Prostate gland (tissue), 2 donors: ENCODE measurements around the gene SOBP. TPM values are rescaled to one million over a fixed set of nuclear protein-coding genes. Genes with fewer than 3 reads are reported as not detected.

Source experiments
- DNase-seq: peaks from one replicate; pipeline ENCODE4 v3.0.0-alpha.2; 2019; ENCODE audit warnings: low spot score
- H3K27ac ChIP-seq, 2 donors: fragments of 200-600 bp; sonication (generic); 2 replicates each; pipeline ENCODE4 v1.5.1; 2017 to 2019
- H3K27me3 ChIP-seq: fragments of 200-600 bp; sonication (generic); replicated peaks from 2 replicates; pipeline ENCODE4 v1.5.1; 2019; ENCODE audit not compliant: insufficient read depth
- H3K36me3 ChIP-seq, 2 donors: fragments of 200-600 bp; sonication (generic); 1 replicate in 1 of 2; 2 replicates in 1 of 2; pipeline versions ENCODE4 v1.5.1 to v1.8.1; 2017 to 2019
- H3K4me1 ChIP-seq: fragments of 200-600 bp; sonication (generic); replicated peaks from 2 replicates; pipeline ENCODE4 v1.5.1; 2019
- H3K4me3 ChIP-seq, 2 donors: fragments of 200-600 bp; sonication (generic); 2 replicates each; pipeline ENCODE4 v1.5.1; 2017 to 2019
- H3K9me3 ChIP-seq: fragments of 200-600 bp; sonication (generic); 2 replicates; pipeline ENCODE4 v1.5.1; 2017
- CTCF ChIP-seq, 4 experiments: fragments of 200-600 bp in 2 of 4; fragments of 450-650 bp in 2 of 4; sonication (generic) in 2 of 4; IDR thresholded peaks; 1 replicate in 3 of 4; 2 replicates in 1 of 4; pipeline ENCODE4 v1.5.1; 2016 to 2019; ENCODE audit warnings: antibody characterized with exemption in 4 of 4, mild to moderate bottlenecking in 2 of 4, moderate library complexity in 2 of 4
- POLR2A ChIP-seq: fragments of 450-650 bp; IDR thresholded peaks from one replicate; pipeline ENCODE4 v1.6.1; 2016; ENCODE audit warnings: antibody characterized with exemption, mild to moderate bottlenecking
- POLR2AphosphoS5 ChIP-seq: sonication (generic); formaldehyde crosslinking; IDR thresholded peaks from one replicate; pipeline ENCODE4 v1.6.1; 2017; ENCODE audit warnings: antibody characterized with exemption
- WGBS: methylation state at CpG from one replicate; pipeline ENCODE4 v1.1.5; 2018; 5-methylcytosine and 5-hydroxymethylcytosine counted together
- intact Hi-C: fragments of 100-400 bp; cut with DNase I; formaldehyde crosslinking; loops from one replicate; pipeline ENCODE4 v1.14.2; 2022
- total RNA-seq, 2 donors: library from RNA; depleted of rRNA; stranded (reverse); fragments of >200 nt; gene quantifications; one replicate each; pipeline ENCODE4 v1.1.0, GENCODE V29; 2016

SOBP gene
- total RNA-seq, 2 donors from 2014 or later, result 15.8 to 23.3 TPM

- intact Hi-C loops, result no loop called here
- no peak for DNase-seq
- TF ChIP-seq CTCF (IDR thresholded peaks at IDR 0.05), result no peak
- no peak for TF ChIP-seq POLR2A
- TF ChIP-seq POLR2AphosphoS5, result no peak
- Histone ChIP-seq H3K9me3 (no peaks in the 10 kb centered on the region), H3K4me1 (no peaks in the 10 kb centered on the region), H3K36me3 (no peaks in the 10 kb centered on the region), H3K27me3 (no peaks in the 10 kb centered on the region), H3K4me3 (no peak overlapping the region), H3K27ac (no peak overlapping the region)
- 80% methylated on average over 14 of the region's 14 CpGs for WGBS
Observed at GRCh38 chr6:107641500-107641941, 151.6 kb downstream of the SOBP start.

GRCh38 chr6:107642095-107642860, 152.4 kb downstream of the SOBP start:
- Histone ChIP-seq H3K4me3 (no peak overlapping the region), H3K4me1 (no peaks in the 10 kb centered on the region), H3K36me3 (no peaks in the 10 kb centered on the region), H3K27me3 (no peaks in the 10 kb centered on the region), H3K9me3 (no peaks in the 10 kb centered on the region), H3K27ac (no peak overlapping the region)
- intact Hi-C loops, result no loop called here
- 79% methylated on average over 3 of the region's 3 CpGs for WGBS
- no peak for DNase-seq
- TF ChIP-seq POLR2AphosphoS5 (no peak), POLR2A (no peak), CTCF (IDR thresholded peaks at IDR 0.05) (no peak)

DNA sequence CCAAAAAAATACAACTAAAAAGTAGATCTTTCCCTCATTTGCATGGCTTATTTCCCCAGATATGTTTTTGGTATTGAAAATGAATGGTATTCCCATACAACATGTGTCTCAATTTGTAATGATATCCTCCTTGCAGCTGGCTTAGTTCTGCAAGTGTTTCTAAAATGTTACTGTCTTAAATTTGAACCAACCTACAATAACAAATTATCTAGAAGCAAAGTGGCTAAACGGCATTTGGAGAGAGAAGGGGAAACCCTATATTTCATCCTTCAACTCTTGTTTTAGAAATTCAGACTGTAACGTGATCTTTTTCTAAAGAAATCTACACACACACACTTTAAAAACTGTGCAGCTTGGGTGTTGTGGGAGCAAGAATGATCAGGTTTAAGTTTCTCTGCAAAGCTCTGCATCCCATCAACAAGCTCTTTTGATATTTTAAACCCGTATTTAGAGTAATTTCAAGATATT, 153.0 kb downstream of the SOBP start:
- WGBS, result 81% methylated on average over 3 of the region's 3 CpGs
- TF ChIP-seq CTCF (IDR thresholded peaks at IDR 0.05) (no peak), POLR2A (no peak), POLR2AphosphoS5 (no peak)
- H3K36me3 ChIP-seq, result no peaks in the 10 kb centered on the region
- no peak overlapping the region for H3K4me3 ChIP-seq
- H3K4me1 ChIP-seq, result no peaks in the 10 kb centered on the region
- no peak overlapping the region for H3K27ac ChIP-seq
- no peak for DNase-seq
- no peaks in the 10 kb centered on the region for H3K27me3 ChIP-seq
- intact Hi-C loops, result no loop called here
- H3K9me3 ChIP-seq, result no peaks in the 10 kb centered on the region

GRCh38 chr6:107644513-107644912, 154.6 kb downstream of the SOBP start:
- 27% methylated on average over 1 of the region's 1 CpG for WGBS
- DNase-seq, result no peak
- intact Hi-C loops, result no loop called here
- Histone ChIP-seq H3K9me3 (no peaks in the 10 kb centered on the region), H3K36me3 (no peaks in the 10 kb centered on the region), H3K27ac (no peak overlapping the region), H3K4me3 (no peak overlapping the region), H3K4me1 (no peaks in the 10 kb centered on the region), H3K27me3 (no peaks in the 10 kb centered on the region)
- TF ChIP-seq POLR2AphosphoS5, result no peak
- TF ChIP-seq POLR2A, result no peak
- no peak for TF ChIP-seq CTCF (IDR thresholded peaks at IDR 0.05)

- 88% methylated on average over 4 of the region's 4 CpGs for WGBS
- Histone ChIP-seq H3K36me3 (no peaks in the 10 kb centered on the region), H3K27me3 (no peaks in the 10 kb centered on the region), H3K4me3 (no peak overlapping the region), H3K4me1 (no peaks in the 10 kb centered on the region), H3K9me3 (no peaks in the 10 kb centered on the region), H3K27ac (no peak overlapping the region)
- DNase-seq, result no peak
- intact Hi-C loops, result no loop called here
- TF ChIP-seq POLR2A, result no peak
- TF ChIP-seq POLR2AphosphoS5, result no peak
- TF ChIP-seq CTCF (IDR thresholded peaks at IDR 0.05), result no peak
Observed at GRCh38 chr6:107645740-107646139, 155.8 kb downstream of the SOBP start.
